Measurements from ENCODE around the gene HPS6. TPM values are rescaled to one million over a fixed set of nuclear protein-coding genes. Genes with fewer than 3 reads are reported as not detected.

Gene HPS6
- total RNA-seq, 1 donor from 2014 or later, result 33.4 TPM

GRCh38 chr10:102085336-102085735, 20.2 kb downstream of the HPS6 start:
- FAIRE-seq (no peak), DNase-seq (ENCODE audit: low read depth) (no peak)
- Histone ChIP-seq H3K4me3 (ENCODE audit: low read depth, low read length) (no peak overlapping the region), H3K36me3 (ENCODE audit: control insufficient read depth, insufficient read depth, low read length) (no peaks in the 10 kb centered on the region), H3K27me3 (ENCODE audit: control insufficient read depth, insufficient read depth, low read length) (no peaks in the 10 kb centered on the region)
- TF ChIP-seq, protein P1, sequence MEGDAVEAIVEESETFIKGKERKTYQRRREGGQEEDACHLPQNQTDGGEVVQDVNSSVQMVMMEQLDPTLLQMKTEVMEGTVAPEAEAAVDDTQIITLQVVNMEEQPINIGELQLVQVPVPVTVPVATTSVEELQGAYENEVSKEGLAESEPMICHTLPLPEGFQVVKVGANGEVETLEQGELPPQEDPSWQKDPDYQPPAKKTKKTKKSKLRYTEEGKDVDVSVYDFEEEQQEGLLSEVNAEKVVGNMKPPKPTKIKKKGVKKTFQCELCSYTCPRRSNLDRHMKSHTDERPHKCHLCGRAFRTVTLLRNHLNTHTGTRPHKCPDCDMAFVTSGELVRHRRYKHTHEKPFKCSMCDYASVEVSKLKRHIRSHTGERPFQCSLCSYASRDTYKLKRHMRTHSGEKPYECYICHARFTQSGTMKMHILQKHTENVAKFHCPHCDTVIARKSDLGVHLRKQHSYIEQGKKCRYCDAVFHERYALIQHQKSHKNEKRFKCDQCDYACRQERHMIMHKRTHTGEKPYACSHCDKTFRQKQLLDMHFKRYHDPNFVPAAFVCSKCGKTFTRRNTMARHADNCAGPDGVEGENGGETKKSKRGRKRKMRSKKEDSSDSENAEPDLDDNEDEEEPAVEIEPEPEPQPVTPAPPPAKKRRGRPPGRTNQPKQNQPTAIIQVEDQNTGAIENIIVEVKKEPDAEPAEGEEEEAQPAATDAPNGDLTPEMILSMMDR (IDR thresholded peaks at IDR 0.05; ENCODE audit: insufficient read depth, low read length, severe bottlenecking), result no peak

- FAIRE-seq (no peak), DNase-seq (ENCODE audit: low read depth) (no peak)
- Histone ChIP-seq H3K27me3 (ENCODE audit: control insufficient read depth, insufficient read depth, low read length) (no peaks in the 10 kb centered on the region), H3K4me3 (ENCODE audit: low read depth, low read length) (no peak overlapping the region), H3K36me3 (ENCODE audit: control insufficient read depth, insufficient read depth, low read length) (no peaks in the 10 kb centered on the region)
- TF ChIP-seq, protein P1 (IDR thresholded peaks at IDR 0.05; ENCODE audit: insufficient read depth, low read length, severe bottlenecking), result no peak
Measured at GRCh38 chr10:102086196-102086595, 21.0 kb downstream of the HPS6 start.

- TF ChIP-seq, protein P1 (IDR thresholded peaks at IDR 0.05; ENCODE audit: insufficient read depth, low read length, severe bottlenecking), result no peak
- H3K4me3 ChIP-seq (ENCODE audit: low read depth, low read length), result no peak overlapping the region
- H3K27me3 ChIP-seq (ENCODE audit: control insufficient read depth, insufficient read depth, low read length), result no peaks in the 10 kb centered on the region
- DNase-seq (ENCODE audit: low read depth) (peak; percentile 28), FAIRE-seq (no peak)
- H3K36me3 ChIP-seq (ENCODE audit: control insufficient read depth, insufficient read depth, low read length), result no peaks in the 10 kb centered on the region
Measured at GRCh38 chr10:102090772-102091171, 25.6 kb downstream of the HPS6 start.

DNA sequence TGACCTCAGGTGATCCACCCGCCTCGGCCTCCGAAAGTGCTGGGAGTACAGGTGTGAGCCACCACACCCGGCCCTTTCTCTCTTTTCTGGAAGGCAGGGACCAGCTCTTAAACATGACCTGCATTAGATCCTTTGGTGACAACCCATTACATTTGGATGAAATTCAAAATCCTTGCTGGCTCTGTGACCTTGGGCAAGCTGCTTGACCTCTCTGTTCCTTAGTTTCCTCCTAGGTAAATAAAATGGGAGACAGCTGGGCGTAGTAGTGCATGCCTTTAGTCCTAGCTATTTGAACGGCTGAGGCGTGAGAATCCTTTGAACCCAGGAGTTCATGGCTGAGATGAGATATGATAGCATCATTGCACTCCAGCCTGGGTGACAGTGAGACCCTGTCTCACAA, 31.3 kb downstream of the HPS6 start:
- TF ChIP-seq, protein P1 (IDR thresholded peaks at IDR 0.05; ENCODE audit: insufficient read depth, low read length, severe bottlenecking), result no peak
- Histone ChIP-seq H3K4me3 (ENCODE audit: low read depth, low read length) (no peak overlapping the region), H3K36me3 (ENCODE audit: control insufficient read depth, insufficient read depth, low read length) (no peaks in the 10 kb centered on the region), H3K27me3 (ENCODE audit: control insufficient read depth, insufficient read depth, low read length) (no peaks in the 10 kb centered on the region)
- DNase-seq (ENCODE audit: low read depth) (no peak), FAIRE-seq (no peak)

DNA sequence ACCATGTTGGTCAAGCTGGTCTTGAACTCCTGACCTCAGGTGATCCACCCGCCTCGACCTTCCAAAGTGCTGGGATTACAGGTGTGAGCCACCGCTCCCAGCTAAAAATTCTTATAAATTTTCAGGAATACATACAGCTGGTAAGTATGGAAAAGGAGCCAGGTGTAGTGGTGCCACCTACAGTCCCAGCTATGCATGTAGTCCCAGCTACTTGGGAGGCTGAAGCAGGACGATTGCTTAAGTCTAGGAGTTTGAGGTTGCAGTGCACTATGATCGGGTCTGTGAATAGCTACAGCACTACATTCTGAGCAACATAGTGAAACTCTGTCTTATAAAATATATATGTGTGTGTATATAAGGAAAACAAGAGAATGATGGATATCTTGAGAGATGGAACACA, 36.0 kb downstream of the HPS6 start:
- Histone ChIP-seq H3K27me3 (ENCODE audit: control insufficient read depth, insufficient read depth, low read length) (no peaks in the 10 kb centered on the region), H3K36me3 (ENCODE audit: control insufficient read depth, insufficient read depth, low read length) (no peaks in the 10 kb centered on the region), H3K4me3 (ENCODE audit: low read depth, low read length) (no peak overlapping the region)
- TF ChIP-seq, protein P1 (IDR thresholded peaks at IDR 0.05; ENCODE audit: insufficient read depth, low read length, severe bottlenecking), result peak; percentile 23
- DNase-seq (ENCODE audit: low read depth) (no peak), FAIRE-seq (no peak)

GRCh38 chr10:102102421-102102820, 37.3 kb downstream of the HPS6 start:
- no peak for FAIRE-seq
- TF ChIP-seq, protein P1 (IDR thresholded peaks at IDR 0.05; ENCODE audit: insufficient read depth, low read length, severe bottlenecking), result no peak

More at GRCh38 chr10:102102421-102102820, 37.3 kb downstream of the HPS6 start:
- Histone ChIP-seq H3K27me3 (ENCODE audit: control insufficient read depth, insufficient read depth, low read length) (no peaks in the 10 kb centered on the region), H3K4me3 (ENCODE audit: low read depth, low read length) (no peak overlapping the region), H3K36me3 (ENCODE audit: control insufficient read depth, insufficient read depth, low read length) (peaks cover 7% of the 10 kb centered on the region)
- DNase-seq (ENCODE audit: low read depth), result no peak

Measured in bronchial epithelial cell (primary cell).